COR-L47 (cell line): ENCODE data around the gene TRAPPC14.
A peak's percentile ranks its signal among the peaks of the same experiment; 100 is the strongest.
"Not testable (repeated sequence)": the region's sequence is repeated elsewhere in the genome, so short reads cannot be mapped to it uniquely, and the experiment has no call there.

ENCODE experiments used
- DNase-seq: peaks from one replicate; lab custom pipeline; 2025; lab: John Stamatoyannopoulos, UW

Gene TRAPPC14

DNA sequence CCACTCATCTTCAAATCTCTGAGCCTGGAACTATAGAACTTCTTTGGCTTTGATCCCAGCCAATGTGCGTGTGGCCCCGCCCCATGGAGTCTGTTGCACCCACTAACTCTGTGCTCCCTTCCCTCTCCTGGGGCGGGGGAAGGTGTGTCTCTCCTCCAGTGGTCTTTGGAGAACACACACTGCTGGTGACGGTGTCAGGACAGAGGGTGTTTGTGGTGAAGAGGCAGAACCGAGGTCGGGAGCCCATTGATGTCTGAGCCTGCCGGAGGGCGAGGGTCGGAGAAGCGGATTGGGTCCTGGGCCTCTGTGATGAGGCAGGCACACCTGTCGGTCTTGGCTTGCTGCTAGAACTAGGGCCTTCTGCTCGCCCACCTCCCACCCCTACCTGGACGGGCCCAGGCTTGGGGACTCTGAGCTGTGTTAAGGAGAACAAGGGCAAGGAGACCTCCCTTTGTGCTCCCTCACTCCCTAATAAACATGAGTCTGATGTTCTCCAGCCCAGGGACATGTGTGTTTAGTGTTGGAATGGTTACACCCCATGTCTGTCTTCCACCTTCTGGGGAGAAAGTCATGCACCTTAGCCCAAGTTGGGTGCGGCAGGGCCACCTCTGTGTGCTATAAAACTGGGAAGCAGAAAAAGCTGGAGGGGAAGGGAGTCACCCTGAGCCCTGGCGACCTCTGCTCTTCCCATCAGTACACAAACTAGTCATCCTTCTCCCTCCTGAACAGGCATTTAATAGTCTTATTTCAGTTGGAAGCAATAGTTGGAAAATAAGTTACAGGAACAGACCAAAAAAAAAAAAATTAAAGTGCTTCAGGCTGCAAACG, 4.6 kb downstream of the TRAPPC14 start:
- no peak for DNase-seq

DNA sequence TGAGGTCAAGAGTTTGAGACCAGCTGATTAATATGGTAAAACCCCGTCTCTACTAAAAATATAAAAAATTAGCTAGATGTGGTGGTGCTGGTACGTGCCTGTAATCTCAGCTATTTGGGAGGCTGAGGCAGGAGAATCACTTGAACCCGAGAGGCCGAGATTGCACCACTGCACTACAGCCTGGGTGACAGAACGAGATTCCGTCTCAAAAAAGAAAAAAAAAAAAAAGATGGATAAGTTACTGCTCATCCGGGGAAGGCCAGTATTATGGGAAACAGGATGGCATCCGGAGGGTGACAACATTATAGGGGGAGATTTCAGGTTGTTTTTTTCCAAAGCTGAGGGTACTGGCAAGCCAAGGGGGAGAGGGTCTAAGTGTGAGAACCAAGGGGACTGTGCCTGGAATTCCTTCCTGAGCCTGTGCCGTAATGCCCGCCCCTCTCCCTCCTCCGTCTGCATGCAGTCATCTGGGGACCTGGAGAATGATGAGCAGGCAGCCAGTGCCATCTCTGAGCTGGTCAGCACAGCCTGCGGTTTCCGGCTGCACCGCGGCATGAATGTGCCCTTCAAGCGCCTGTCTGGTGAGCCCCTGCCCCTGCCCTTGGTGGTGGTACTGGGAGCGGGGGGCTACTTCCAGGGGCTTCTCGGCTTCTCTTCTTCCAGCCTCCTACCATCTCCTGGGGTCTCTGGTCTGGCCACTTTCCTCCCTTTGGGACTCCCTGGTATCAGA, 5.4 kb downstream of the TRAPPC14 start:
- DNase-seq, result no peak

DNA sequence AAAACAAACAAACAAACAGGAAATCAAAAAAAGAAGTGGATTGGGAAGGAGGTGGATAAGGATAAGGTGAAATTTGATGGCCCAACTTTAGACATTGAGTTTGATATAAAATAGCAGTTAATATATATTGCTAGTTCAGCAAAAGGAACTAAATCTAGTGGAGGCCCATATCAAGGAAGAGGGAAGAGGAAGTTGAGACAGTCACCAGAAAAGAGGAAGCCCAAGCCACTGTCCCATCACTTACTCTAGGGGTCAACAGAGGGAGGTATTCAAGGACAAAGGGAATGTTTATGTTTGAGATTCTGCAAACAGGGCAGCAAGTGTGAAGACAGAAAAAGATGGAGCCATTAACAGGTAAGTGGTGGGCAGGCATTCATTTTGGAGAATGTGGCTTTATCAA, 6.1 kb downstream of the TRAPPC14 start:
- no peak for DNase-seq

DNA sequence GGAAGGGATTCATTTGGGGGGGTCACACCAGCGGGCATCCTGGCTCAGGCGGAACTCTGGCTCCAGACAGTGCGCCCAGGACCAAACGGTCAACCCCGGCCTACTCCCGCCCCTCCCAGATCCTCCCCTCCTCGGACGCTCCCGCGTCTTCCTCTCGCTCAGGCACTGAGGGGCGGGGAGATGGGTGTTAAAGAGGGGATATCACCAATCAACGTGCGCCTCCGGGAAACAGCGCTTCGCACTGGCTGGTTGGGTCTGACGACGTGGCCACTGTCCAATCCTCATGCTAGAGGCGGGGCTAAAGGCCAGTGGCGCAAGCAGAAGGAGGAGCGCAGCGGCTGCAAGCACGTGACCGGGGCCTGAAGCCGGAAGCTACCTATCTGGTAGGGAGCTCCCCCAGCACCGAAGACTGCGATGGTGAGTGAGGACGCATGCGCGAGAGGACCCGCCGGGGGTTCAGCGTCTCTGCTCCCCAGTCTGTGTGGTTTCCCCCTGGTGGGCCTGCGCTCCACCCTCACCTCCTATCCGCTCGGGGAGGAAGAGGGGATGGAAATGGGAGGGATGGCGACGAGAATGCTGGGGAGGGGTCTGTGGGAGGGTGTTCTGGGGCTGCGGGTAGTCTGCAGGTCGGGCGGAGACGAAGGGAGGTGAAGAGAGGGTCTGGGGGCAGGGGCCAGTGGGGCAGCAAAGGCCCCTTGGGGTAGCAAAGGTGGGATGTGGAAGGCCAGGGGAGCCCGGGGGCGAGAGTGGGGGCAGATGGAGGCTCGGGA, 9.8 kb downstream of the TRAPPC14 start, which contains the start of gene LAMTOR4:
TSS of gene LAMTOR4 (plus strand) at position 360 of the 770 bp plus-strand sequence. CDS start at position 415, 55 bp downstream.
- DNase-seq, result peak; percentile 99

DNA sequence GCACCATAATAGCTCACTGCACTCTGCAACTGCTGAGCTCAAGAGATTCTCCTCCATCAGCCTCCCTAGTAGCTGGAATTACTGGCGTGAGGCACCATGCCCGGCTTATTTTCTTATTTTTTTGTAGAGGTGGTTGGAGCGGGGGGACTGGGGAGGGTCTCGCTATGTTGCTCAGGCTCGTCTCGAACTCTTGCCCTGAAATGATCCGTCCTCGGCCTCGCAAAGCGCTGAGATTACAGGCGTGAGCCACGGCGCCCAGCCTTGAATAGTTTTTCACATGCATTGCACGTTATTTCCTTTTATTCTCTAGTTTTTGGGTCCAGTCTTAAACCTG, 10.3 kb downstream of the TRAPPC14 start:
- no peak for DNase-seq

DNA sequence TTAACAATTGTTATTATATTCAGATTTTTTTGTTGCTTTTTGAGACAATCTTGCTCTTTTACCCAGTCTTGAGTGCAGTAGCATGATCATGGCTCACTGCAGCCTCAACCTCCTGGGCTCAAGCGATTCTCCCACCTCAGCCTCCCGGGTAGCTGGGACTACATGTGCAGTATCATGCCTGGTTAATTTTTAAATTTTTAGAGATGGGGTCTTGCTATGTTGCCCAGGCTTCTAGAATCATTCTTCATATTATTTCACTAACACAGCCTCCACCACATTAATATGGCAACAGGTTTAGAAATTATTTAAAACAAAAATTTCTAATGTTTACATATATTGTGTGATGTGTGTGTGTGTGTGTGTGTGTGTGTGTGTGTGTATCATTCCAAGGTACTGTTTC, 11.2 kb downstream of the TRAPPC14 start:
- no peak for DNase-seq

DNA sequence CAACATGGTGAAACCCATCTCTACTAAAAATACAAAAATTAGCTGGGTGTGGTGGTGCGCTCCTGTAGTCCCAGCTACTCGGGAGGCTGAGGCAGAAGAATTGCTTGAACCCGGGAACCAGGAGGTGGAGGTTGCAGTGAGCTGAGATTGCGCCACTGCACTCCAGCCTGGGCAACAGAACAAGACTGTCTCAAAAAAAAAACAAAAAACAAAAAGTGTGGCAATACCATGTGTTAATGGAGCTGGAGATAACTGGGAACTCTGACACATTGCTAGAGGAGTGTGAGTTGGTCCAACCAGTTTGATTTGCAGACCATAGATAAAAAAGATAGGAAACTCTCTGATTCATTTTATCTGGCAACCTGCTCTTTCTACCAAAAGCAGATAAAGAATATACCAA, 12.2 kb downstream of the TRAPPC14 start:
- DNase-seq, result not testable (repeated sequence)

DNA sequence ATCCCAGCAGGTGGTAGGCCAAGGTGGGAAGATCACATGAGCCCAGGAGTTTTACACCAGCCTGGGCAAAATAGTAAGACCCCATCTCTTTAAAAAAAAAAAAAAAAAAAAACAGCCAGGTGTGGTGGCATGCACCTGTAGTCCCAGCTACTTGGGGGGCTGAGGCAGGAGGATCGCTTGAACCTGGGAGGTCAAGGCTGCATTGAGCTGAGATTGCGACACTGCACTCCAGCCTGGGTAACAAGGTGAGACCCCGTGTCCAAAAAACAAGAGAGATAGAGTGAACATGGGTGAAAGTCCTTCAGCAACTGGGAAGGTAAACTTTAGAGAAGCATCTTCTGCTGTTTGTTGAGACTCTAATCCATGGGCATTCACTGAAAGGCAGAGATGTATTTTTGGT, 16.1 kb downstream of the TRAPPC14 start:
- no peak for DNase-seq

DNA sequence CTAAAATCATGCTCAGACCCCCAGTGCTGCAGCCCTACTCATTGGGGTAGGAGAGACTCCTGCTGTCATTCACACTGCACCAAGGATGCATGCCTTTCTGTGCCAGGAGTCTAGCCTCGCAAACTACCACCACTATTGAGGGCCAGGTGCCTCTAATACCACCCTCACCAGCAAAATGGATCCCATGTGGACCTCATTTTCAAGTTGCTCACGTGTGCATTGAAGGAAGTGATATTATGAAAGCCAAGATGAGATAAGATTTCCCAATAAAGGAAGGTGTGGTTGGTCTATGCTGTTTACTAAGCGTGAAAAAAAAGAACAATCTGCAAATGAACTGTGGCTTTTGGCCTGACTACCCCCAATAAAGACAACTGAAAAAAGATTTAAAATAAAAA, 17.0 kb downstream of the TRAPPC14 start:
- DNase-seq, result no peak

DNA sequence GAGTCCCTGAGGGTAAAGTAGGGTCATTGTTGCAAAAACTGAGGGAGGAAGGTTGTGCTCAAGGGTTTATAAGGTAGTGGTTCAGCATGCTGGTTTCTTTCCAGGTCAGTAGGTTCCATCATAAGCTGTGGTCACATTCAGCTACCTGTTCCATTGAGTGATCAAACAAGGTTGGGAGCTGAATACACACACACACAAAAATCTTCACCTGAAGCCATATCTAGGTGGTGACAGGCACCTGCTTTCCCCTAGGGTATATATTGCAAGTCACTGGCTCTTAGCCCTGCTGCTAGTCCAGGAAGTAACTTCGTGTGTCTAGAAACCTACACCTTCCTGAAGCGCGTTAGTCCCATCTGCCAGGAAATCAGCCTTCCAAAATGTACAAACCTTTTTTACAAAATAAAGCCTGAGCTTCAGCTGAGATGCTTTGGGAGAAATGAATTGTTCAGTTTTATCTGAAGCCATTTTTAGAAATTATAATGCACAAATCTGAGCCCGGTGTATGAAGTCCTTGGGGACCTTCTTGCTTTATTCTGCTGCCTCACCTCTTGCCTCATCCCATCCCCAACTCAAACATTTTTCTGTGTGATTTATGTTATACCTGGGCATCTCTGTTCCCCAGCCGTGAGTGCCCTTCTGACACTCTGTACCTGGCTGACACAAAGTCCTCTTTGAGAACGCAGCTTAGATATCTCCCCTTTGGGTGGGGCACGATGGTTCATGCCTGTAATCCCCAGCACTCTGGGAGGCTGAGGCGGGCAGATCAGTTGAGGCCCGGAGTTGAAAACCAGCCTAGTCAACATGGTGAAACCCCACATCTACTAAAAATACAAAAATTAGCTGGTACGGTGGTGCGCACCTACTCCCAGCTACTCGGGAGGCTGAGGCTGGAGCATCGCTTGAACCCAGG, 20.4 kb downstream of the TRAPPC14 start:
- DNase-seq, result no peak

DNA sequence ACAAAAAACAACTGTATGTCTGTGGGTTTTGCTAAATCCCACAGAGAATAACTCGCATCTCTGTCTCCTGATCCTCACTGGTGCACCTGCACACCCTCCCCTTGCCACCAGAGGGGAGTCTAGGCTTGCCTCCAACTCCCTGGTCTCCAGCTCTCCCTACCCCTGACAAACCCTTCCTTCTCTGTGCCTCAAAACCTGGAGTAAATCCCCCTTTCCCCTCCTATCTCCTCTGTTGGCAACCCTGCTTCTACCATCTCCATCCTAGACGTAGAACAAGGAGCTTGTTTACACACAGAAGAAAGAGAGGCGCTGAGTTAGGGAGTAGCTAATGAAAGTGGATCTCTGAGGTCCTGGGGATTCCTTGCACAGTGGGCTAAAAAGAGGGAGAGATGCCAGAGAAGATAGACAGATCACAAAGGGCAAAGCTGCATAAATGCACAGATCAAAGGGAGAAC, 25.8 kb downstream of the TRAPPC14 start:
- DNase-seq, result peak; percentile 43

DNA sequence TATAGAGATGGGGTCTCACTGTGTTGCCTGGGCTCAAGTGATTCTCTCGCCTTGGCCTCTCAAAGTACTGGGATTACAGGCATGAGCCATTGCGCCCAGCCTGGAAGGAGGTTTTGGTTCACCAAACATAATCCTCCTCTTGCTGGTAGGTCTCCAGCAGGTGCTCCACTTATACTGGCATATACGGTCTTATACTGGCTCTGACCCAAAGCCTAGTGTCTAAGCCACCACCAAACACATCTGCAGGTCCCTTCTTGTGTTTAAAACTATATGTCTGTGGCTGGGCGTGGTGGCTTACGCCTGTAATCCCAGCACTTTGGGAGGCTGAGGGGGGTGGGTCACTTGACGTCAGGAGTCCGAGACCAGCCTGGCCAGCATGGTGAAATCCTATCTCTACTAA, 26.4 kb downstream of the TRAPPC14 start:
- DNase-seq, result no peak

DNA sequence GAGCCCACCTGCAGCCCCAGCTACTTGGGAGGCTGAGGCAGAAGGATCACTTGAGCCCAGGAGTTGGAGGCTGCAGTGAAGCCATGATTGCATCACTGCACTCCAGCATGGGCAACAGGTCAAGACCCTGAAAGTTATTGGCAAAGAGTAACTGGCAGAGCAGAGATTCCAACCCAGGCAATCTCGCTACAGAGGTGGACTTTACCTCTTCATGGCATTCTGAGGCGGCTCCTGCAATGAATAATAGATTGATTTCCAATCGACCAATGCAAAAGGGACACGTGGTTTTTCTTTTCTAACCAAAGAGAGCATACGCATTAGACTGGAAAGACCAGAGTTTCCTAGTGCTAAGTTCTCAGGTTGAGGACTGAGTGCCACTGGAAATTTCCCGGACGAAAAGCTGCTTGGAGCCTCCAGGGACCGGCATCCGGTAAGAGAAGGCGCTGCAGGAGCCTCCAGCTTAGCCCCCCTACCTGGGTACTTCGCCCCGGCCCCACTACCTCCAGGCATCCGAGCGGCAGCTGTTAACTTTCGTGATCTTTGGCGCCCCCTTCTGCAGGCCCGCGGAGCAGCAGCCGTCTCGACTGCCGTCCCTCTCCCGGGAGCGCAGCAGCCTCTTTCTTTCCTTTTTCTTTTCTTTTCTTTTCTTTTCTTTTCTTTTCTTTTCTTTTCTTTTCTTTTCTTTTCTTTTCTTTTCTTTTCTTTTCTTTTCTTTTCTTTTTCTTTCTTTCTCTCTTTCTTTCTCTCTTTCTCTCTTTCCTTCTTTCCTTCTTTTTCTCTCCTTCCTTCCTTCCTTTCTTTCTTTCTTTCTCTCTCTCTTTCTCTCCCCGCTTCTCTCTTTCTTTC, 27.7 kb downstream of the TRAPPC14 start:
- DNase-seq, result peak; percentile 46

DNA sequence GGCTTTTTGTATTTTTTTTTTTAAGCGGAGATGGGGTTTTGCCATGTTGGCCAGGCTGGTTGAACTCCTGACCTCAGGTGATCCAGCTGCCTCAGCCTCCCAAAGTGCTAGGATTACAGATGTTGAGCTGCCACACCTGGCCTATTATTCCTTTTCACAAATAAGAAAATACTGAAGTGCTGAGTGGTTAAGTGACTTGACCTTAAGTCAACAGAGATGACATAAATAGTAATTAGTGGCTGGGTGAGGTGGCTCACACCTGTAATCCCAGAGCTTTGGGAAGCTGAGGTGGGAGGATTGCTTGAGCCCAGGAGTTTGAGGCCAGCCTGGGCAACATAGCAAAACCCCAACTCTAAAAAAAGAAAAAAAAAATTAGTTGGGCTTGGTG, 28.3 kb downstream of the TRAPPC14 start:
- not testable (repeated sequence) for DNase-seq

DNA sequence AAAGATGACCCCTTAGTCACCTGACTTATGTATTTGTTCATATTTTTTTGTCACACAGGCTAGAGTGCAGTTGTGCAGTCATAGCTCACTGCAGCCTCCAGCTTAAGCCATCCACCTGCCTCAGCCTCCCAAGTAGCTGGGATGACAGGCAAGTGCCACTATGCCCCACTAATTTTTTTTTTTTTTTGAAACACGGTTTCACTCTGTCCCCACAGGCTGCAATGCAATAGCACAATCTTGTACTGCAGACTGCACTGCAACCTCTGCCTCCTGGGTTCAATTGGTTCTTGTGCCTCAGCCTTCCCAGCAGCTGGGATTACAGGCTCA, 29.9 kb downstream of the TRAPPC14 start:
- no peak for DNase-seq

DNA sequence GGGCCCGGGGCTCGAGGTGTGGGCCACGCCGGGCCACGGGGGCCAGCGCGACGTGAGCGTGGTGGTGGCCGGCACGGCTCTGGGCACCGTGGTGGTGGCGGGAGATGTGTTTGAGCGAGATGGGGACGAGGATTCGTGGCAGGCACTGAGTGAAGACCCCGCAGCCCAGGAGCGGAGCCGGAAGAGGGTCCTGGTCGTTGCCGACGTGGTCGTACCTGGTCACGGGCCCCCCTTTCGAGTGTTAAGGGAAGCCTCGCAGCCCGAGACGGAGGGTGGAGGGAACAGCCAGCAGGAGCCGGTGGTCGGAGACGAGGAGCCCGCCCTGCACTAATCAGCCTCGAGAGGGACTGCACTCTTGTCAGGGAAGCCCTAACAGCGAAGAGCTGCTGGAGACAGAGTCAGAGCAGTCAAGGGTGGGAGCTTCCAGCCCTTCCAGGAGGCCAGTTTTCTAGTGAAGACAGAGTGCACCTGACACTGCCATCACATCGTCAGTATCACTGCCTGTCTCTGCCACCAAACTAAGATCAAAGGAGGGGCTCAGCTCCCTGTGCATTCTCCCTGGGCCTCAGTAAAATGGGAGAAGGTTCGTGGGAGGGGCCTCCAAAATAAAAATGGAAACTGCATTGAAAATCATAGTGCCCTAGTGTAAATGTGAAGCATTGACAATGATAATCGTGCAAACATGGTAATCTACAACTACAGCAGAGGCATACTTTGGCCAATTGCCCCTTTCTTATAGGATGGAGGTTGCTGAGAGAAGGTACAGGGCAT, 30.5 kb downstream of the TRAPPC14 start:
- DNase-seq, result no peak

DNA sequence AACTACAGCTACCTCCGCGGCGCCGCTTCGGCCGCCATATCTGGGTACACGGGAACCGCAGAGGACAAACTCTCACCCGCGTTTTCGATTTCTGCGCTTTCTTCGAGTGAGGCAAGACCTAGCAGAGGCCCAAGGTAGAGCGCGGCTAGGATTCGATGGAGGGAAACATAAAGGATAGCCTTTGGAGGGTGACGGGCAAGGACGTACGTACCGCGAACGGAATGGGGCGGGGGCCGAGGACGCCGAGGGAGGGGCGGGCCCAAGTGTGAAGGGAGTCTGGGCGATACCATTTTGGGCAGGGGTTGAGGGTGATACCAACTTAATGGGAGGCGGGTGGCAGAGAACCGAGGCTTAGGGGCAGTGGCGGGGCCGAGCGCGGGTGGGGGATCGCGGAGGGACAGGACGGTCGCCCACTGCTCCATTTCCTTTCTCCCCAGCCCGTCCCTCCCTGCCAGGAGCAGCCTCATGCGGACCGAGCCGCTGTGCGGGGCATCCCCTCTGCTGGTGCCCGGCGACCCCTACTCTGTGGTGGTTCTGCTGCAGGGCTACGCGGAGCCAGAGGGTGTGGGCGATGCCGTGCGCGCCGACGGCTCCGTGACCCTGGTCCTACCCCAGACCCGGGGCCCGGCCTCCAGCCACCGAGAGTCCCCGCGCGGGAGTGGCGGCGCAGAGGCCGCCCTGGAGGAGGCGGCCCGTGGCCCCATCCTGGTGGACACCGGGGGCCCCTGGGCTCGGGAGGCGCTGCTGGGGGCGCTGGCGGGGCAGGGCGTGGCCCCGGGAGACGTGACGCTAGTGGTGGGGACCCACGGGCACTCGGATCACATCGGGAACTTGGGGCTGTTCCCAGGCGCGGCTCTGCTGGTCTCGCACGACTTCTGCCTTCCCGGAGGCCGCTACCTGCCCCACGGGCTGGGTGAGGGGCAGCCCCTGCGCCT, 31.3 kb downstream of the TRAPPC14 start, which contains the start of gene MBLAC1:
TSS of gene MBLAC1 (plus strand) at position 37 of the 935 bp plus-strand sequence. CDS start at position 466, 429 bp downstream.
- peak; percentile 87 for DNase-seq

DNA sequence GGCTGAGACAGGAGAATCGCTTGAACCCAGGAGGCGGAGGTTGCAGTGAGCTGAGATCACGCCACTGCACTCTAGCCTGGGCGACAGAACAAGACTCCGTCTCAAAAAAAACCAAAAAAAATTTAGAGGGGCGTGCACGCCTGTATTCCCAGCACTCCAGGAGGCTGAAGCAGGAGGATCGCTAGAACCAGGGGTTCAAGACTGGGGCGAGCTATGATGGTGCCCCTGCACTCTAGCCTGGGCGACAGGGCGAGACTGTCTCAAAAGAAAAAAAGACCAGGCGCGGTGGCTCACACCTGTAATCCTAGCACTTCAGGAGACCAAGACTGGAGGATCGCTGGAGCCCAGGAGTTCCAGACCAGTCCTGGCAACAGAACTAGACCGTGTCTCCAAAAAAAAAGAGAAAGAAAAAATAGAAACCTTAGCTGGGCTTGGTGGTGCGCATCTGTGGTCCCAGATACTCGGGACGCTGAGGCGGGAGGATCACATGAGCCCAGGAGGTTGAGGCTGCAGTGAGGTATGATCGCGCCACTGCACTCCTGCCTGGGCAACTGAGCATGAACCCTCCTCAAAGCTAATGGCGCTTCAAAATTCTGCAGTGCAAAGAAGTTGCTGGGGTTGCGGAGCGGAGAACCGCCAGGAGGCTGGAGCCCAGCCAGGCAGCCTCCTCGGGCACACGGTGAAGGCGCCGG, 32.1 kb downstream of the TRAPPC14 start:
- no peak for DNase-seq
